CD14-positive monocyte (primary cell): ENCODE measurements around the gene PPM1B. TPM values are rescaled to one million over a fixed set of nuclear protein-coding genes. Genes with fewer than 3 reads are reported as not detected.
"Not testable (repeated sequence)": the region's sequence is repeated elsewhere in the genome, so short reads cannot be mapped to it uniquely, and the experiment has no call there.

Source experiments
- DNase-seq, 3 donors: peaks; one replicate each; pipeline ENCODE4 v3.0.0-alpha.2; 2011 to 2022
- H2AFZ ChIP-seq: 2 replicates; pipeline ENCODE4 v1.6.0; 2012; ENCODE audit warnings: mild to moderate bottlenecking, low read depth, low read length, inconsistent platforms; ENCODE audit not compliant: insufficient read depth, poor library complexity, severe bottlenecking
- H3K27ac ChIP-seq, 2 donors: 1 replicate in 1 of 2; 2 replicates in 1 of 2; pipeline ENCODE4 v1.5.1; 2012 to 2013; ENCODE audit warnings: low read length in 2 of 2, control low read depth in 1 of 2, inconsistent platforms in 1 of 2, low read depth in 1 of 2, mild to moderate bottlenecking in 1 of 2
- H3K27me3 ChIP-seq, 2 donors: one replicate each; pipeline versions ENCODE4 v1.6.0 to v1.6.1; 2011 to 2013; ENCODE audit warnings: low read length in 2 of 2; ENCODE audit not compliant: control insufficient read depth in 2 of 2, insufficient read depth in 2 of 2
- H3K36me3 ChIP-seq, 2 donors: replicated peaks in 1 of 2; 1 replicate in 1 of 2; 2 replicates in 1 of 2; pipeline versions ENCODE4 v1.5.1 to v1.6.1; 2012 to 2013; ENCODE audit warnings: low read length in 2 of 2, control low read depth in 1 of 2, inconsistent platforms in 1 of 2, mild to moderate bottlenecking in 1 of 2; ENCODE audit not compliant: insufficient read depth in 2 of 2, control insufficient read depth in 1 of 2
- H3K4me1 ChIP-seq, 2 donors: 1 replicate in 1 of 2; 2 replicates in 1 of 2; pipeline versions ENCODE4 v1.5.1 to v1.6.1; 2012 to 2013; ENCODE audit warnings: low read length in 2 of 2, control low read depth in 1 of 2, inconsistent platforms in 1 of 2, mild to moderate bottlenecking in 1 of 2, moderate library complexity in 1 of 2; ENCODE audit not compliant: insufficient read depth in 2 of 2, control insufficient read depth in 1 of 2
- H3K4me2 ChIP-seq: replicated peaks from 2 replicates; pipeline ENCODE3; 2012; ENCODE audit warnings: low read length, moderate library complexity, mild to moderate bottlenecking; ENCODE audit not compliant: poor library complexity, severe bottlenecking; ENCODE audit errors: extremely low read depth
- H3K4me3 ChIP-seq, 3 experiments: fragments of 200-600 bp in 1 of 3; sonication (generic) in 1 of 3; replicated peaks in 1 of 3; 1 replicate in 2 of 3; 2 replicates in 1 of 3; pipeline ENCODE4 v1.5.1; 2011 to 2013; ENCODE audit warnings: low read length in 3 of 3, mild to moderate bottlenecking in 3 of 3, control low read depth in 2 of 3, low read depth in 2 of 3, inconsistent platforms in 1 of 3, moderate library complexity in 1 of 3
- H3K79me2 ChIP-seq: 2 replicates; pipeline ENCODE4 v1.6.0; 2012; ENCODE audit warnings: mild to moderate bottlenecking, control low read depth, inconsistent platforms, low read length, moderate library complexity; ENCODE audit not compliant: insufficient read depth
- H3K9ac ChIP-seq: 2 replicates; pipeline ENCODE4 v1.6.0; 2017; ENCODE audit warnings: low read length, mild to moderate bottlenecking; ENCODE audit not compliant: insufficient read depth, poor library complexity, severe bottlenecking
- H3K9me3 ChIP-seq, 2 donors: replicated peaks in 1 of 2; 1 replicate in 1 of 2; 2 replicates in 1 of 2; pipeline versions ENCODE4 v1.5.1 to v1.6.1; 2012 to 2013; ENCODE audit warnings: low read length in 2 of 2, control low read depth in 1 of 2; ENCODE audit not compliant: control insufficient read depth in 1 of 2, insufficient read depth in 1 of 2
- H4K20me1 ChIP-seq: 2 replicates; pipeline ENCODE4 v1.6.0; 2012; ENCODE audit warnings: mild to moderate bottlenecking, low read length, control low read depth, moderate library complexity; ENCODE audit not compliant: insufficient read depth
- H3K27ac Mint-ChIP-seq, 7 donors: one replicate each; pipeline ENCODE4 v1.8.0; 2020; ENCODE audit warnings: mild to moderate bottlenecking in 7 of 7, mixed read lengths in 7 of 7, moderate library complexity in 6 of 7, inconsistent platforms in 2 of 7
- H3K27me3 Mint-ChIP-seq, 3 donors: one replicate each; pipeline ENCODE4 v1.8.0; 2021 to 2022; ENCODE audit warnings: low read depth in 3 of 3, mild to moderate bottlenecking in 3 of 3, mixed read lengths in 3 of 3, moderate library complexity in 3 of 3, inconsistent platforms in 1 of 3
- H3K36me3 Mint-ChIP-seq, 2 donors: one replicate each; pipeline ENCODE4 v1.8.0; 2020; ENCODE audit warnings: mixed read lengths in 2 of 2, inconsistent platforms in 1 of 2, mild to moderate bottlenecking in 1 of 2
- H3K4me1 Mint-ChIP-seq: one replicate; pipeline ENCODE4 v1.8.0; 2020; ENCODE audit warnings: mild to moderate bottlenecking, mixed read lengths
- H3K4me3 Mint-ChIP-seq, 2 donors: one replicate each; pipeline ENCODE4 v1.8.0; 2020; ENCODE audit warnings: mild to moderate bottlenecking in 2 of 2, mixed read lengths in 2 of 2, moderate library complexity in 1 of 2
- H3K9me3 Mint-ChIP-seq, 7 donors: one replicate each; pipeline ENCODE4 v1.8.0; 2020 to 2022; ENCODE audit warnings: mixed read lengths in 7 of 7, mild to moderate bottlenecking in 6 of 7, moderate library complexity in 6 of 7, inconsistent platforms in 2 of 7
- CTCF ChIP-seq: fragments of 200-600 bp; IDR thresholded peaks from one replicate; pipeline ENCODE4 v1.8.0; 2022; ENCODE audit warnings: antibody characterized with exemption, mild to moderate bottlenecking
- WGBS: methylation state at CpG from one replicate; pipeline ENCODE4 v1.1.5; 2013; ENCODE audit warnings: missing lambda C conversion rate; ENCODE audit not compliant: insufficient coverage; 5-methylcytosine and 5-hydroxymethylcytosine counted together
- intact Hi-C, 2 donors: fragments of 100-400 bp; cut with micrococcal nuclease; formaldehyde crosslinking; loops; one replicate each; pipeline versions ENCODE4 v1.15.0 to v1.15.1; 2023
- polyA plus RNA-seq, 3 donors: library from polyadenylated mRNA; depleted of rRNA in 1 of 3; unstranded in 2 of 3; stranded (reverse) in 1 of 3; fragments of 300-500 nt in 2 of 3; fragments of >200 nt in 1 of 3; fragmentation: Illumina TruSeq in 2 of 3; gene quantifications; 1 replicate in 2 of 3; 2 replicates in 1 of 3; pipeline ENCODE4 v1.2.3, GENCODE V29; 2012 to 2021

The PPM1B gene
- polyA plus RNA-seq, 3 donors, result 17.7 to 34.6 (median 24.9) TPM

DNA sequence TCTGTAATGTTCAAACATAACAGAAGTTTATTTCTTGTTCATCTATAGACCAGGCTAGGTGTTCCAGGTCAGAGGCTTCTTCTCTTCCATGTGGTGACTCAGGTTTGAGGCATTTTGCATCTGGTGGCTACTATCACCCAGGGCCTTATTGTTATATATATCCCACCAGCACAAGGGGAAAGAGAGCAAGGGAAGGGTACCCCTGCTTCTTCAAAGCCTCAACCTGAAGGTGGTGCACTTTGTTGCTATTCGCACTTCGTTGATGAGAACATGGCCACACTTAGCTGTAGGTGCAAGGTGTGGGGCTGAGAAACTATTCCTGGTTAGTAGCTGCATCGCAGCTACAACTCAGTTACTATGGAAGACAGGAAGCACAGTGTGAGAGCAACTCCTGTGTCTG lies 79.2 kb downstream of the PPM1B start:
- H3K4me1 Mint-ChIP-seq, result peaks cover 22% of the 10 kb centered on the region
- WGBS, result 95% methylated on average over 3 of the region's 3 CpGs

DNA sequence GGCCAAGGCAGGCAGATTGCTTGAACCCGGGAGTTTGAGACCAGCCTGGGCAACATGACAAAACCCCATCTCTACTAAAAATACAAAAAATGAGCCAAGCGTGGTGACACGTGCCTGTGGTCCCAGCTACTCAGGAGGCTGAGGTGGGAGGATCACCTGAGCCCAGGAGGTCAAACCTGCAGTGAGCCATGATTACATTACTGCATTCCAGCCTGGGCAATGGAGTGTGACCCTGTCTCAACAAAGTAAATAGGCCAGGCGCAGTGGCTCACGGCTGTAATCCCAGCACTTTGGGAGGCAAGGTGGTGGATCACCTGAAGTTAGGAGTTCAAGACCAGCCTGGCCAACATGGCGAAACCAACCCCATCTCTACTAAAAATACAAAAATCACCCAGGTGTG lies 80.6 kb downstream of the PPM1B start:
- not testable (repeated sequence) for H3K9ac ChIP-seq, DNase-seq, H3K4me3 Mint-ChIP-seq, H3K79me2 ChIP-seq, H3K27ac ChIP-seq, H3K27me3 Mint-ChIP-seq, H3K27me3 ChIP-seq, H3K4me1 ChIP-seq, H3K4me2 ChIP-seq, H3K27ac Mint-ChIP-seq, H3K9me3 ChIP-seq, H3K4me3 ChIP-seq, H2AFZ ChIP-seq, H3K36me3 ChIP-seq, H3K36me3 Mint-ChIP-seq, H4K20me1 ChIP-seq
- intact Hi-C loops, result loop anchor here in 1 of 2 donors (10.0 kb wide), 1 partner anchor 706 kb away; no protein-coding TSS in a partner anchor
- H3K9me3 Mint-ChIP-seq, result peaks cover 7 to 25% (median 11%) of the 10 kb centered on the region in 7 donors
- 100% methylated on average over 1 of the region's 6 CpGs for WGBS
- peaks cover 19% of the 10 kb centered on the region for H3K4me1 Mint-ChIP-seq

More for the DNA sequence above, 79.2 kb downstream of the PPM1B start:
- Histone ChIP-seq H4K20me1 (no peaks in the 10 kb centered on the region), H3K9me3 (peaks cover 0 to 5% of the 10 kb centered on the region in 2 donors), H3K4me2 (no peak overlapping the region), H3K4me3 (no peak overlapping the region), H3K4me1 (peaks cover 5 to 7% of the 10 kb centered on the region in 2 donors), H2AFZ (no peak overlapping the region), H3K36me3 (no peaks in the 10 kb centered on the region), H3K27ac (no peak overlapping the region), H3K27me3 (no peaks in the 10 kb centered on the region), H3K79me2 (no peaks in the 10 kb centered on the region), H3K9ac (no peak overlapping the region)
- intact Hi-C loops, result loop anchor here in 1 of 2 donors (10.0 kb wide), 1 partner anchor 707 kb away; no protein-coding TSS in a partner anchor
- no peak for DNase-seq
- Mint-ChIP-seq H3K9me3 (peaks cover 7 to 18% (median 10%) of the 10 kb centered on the region in 7 donors), H3K27me3 (peaks cover 0 to 6% (median 5%) of the 10 kb centered on the region in 3 donors), H3K4me3 (no peak overlapping the region), H3K27ac (no peak overlapping the region), H3K36me3 (no peaks in the 10 kb centered on the region)
- TF ChIP-seq CTCF, result no peak
